OCI-LY7 (cell line): ENCODE results near the gene RPS6KB2. TPM values are rescaled to one million over a fixed set of nuclear protein-coding genes. Genes with fewer than 3 reads are reported as not detected.

Experiments used
- BruUV-seq: library from RNA; stranded (reverse); fragments of 400-500 nt; replicated peaks from 2 replicates; lab custom pipeline; 2021; lab: Mats Ljungman, UMichigan
- CTCF ChIA-PET: fragments of 300-600 bp; sonication (Branson Sonifier 250); formaldehyde crosslinking; loops from one replicate; lab custom pipeline; 2022; ENCODE audit warnings: antibody characterized with exemption; ENCODE audit not compliant: unreplicated experiment; lab: Charles Lee
- POLR2A ChIA-PET: fragments of 300-600 bp; sonication (Branson Sonifier 250); formaldehyde crosslinking; loops from one replicate; lab custom pipeline; 2022; ENCODE audit warnings: antibody characterized with exemption; lab: Charles Lee
- DNase-seq: peaks from one replicate; pipeline ENCODE4 v3.0.0-alpha.2; 2015; ENCODE audit warnings: low spot score
- H2AFZ ChIP-seq: fragments of 200-600 bp; sonication (generic), shearing (Covaris generic); 2 replicates; pipeline ENCODE4 v1.6.1; 2014; ENCODE audit warnings: mild to moderate bottlenecking, antibody characterized with exemption, low read length, moderate library complexity
- H3K27ac ChIP-seq: fragments of 200-600 bp; sonication (generic); 2 replicates; pipeline ENCODE4 v1.5.1; 2014; ENCODE audit warnings: mixed run types, low read depth, mild to moderate bottlenecking, moderate library complexity, low read length, inconsistent platforms; ENCODE audit not compliant: poor library complexity, severe bottlenecking
- H3K36me3 ChIP-seq: fragments of 200-600 bp; sonication (generic); 2 replicates; pipeline ENCODE4 v1.6.1; 2014; ENCODE audit warnings: mild to moderate bottlenecking, antibody characterized with exemption, low read length, moderate library complexity, mixed read lengths; ENCODE audit not compliant: insufficient read depth
- H3K4me1 ChIP-seq: fragments of 200-600 bp; sonication (generic); 2 replicates; pipeline ENCODE4 v1.5.1; 2014; ENCODE audit warnings: mild to moderate bottlenecking, low read length; ENCODE audit not compliant: insufficient read depth, poor library complexity, severe bottlenecking
- H3K4me2 ChIP-seq: fragments of 200-600 bp; sonication (generic); 2 replicates; pipeline ENCODE4 v1.6.1; 2014; ENCODE audit warnings: mild to moderate bottlenecking, low read length
- H3K4me3 ChIP-seq: fragments of 200-600 bp; sonication (generic); 2 replicates; pipeline ENCODE4 v1.5.1; 2014; ENCODE audit warnings: mild to moderate bottlenecking, low read depth, low read length; ENCODE audit not compliant: poor library complexity, severe bottlenecking
- H3K79me2 ChIP-seq: fragments of 200-600 bp; sonication (generic); 2 replicates; pipeline ENCODE4 v1.6.1; 2016; ENCODE audit warnings: low read depth, mild to moderate bottlenecking, low read length, moderate library complexity, mixed read lengths; ENCODE audit not compliant: insufficient read depth
- H3K9me2 ChIP-seq: fragments of 200-600 bp; sonication (generic); 2 replicates; pipeline ENCODE4 v1.6.1; 2016; ENCODE audit warnings: mild to moderate bottlenecking, low read length, mixed read lengths; ENCODE audit not compliant: insufficient read depth
- H3K9me3 ChIP-seq: fragments of 200-600 bp; sonication (generic); 2 replicates; pipeline ENCODE4 v1.6.1; 2014; ENCODE audit warnings: mild to moderate bottlenecking, mixed run types, low read length, mixed read lengths
- H4K20me1 ChIP-seq: fragments of 200-600 bp; sonication (generic); 2 replicates; pipeline ENCODE4 v1.6.1; 2014; ENCODE audit warnings: mild to moderate bottlenecking, antibody characterized with exemption, low read length, moderate library complexity, mixed read lengths; ENCODE audit not compliant: insufficient read depth
- CTCF ChIP-seq: fragments of 200-600 bp; sonication (generic); conservative IDR thresholded peaks from 2 replicates; pipeline ENCODE4 v1.5.1; 2014; ENCODE audit warnings: mild to moderate bottlenecking, antibody characterized with exemption, low read length, moderate library complexity, mixed read lengths
- EZH2phosphoT487 ChIP-seq: fragments of 200-600 bp; sonication (generic); IDR thresholded peaks from 2 replicates; pipeline ENCODE4 v1.6.1; 2018; ENCODE audit warnings: low read depth, borderline replicate concordance, mild to moderate bottlenecking, mixed run types, antibody characterized with exemption, low read length, moderate library complexity, mixed read lengths
- intact Hi-C: fragments of 100-400 bp; cut with micrococcal nuclease; formaldehyde crosslinking; loops from one replicate; pipeline ENCODE4 v1.10.0; 2022; ENCODE audit not compliant: unreplicated experiment
- total RNA-seq, 2 experiments: library from RNA; depleted of rRNA in 1 of 2; stranded (reverse); fragments of >200 nt in 1 of 2; shearing (Covaris generic) in 1 of 2; gene quantifications; 2 replicates each; pipeline ENCODE4 v1.2.3, GENCODE V29; 2014 to 2022

Gene RPS6KB2
- total RNA-seq, 2 experiments from 2014 or later, result 48.3 to 69.4 TPM

DNA sequence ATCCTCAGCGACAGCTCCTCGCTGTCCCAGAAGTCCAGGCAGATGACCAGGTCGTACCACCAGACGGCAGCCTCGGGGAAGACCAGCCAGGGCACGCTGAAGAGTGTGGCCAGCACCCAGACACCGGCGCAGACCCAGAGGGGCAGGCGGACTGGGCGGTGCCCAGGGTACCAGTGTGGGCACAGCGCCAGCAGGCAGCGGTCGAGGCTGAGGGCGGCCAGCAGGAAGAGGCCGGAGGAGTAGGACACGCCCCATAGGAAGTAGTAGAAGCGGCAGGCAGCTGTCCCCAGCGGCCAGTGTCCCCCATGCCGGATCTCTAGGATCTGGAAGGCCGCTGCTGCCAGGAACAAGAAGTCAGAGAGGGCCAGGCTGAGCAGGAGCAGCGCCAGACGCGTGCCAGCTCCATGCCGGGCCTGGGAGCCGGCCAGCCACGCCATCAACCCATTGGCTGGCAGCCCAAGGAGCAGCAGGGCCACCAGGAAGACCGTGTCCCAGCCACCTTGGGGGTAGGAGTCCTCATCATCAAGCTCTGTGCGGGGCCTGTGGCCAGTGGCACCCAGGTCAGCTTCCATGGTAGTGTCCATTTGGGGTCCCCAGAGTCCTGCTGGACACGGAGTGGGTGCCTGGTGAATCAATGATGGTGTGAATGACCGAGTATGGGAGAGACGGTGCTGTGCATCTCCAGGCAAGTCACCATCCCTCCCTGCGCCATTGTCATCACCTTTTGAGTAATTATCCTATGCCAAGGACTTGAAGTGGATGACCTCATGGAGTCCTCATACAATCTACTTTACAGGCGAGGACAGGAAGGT lies 24.1 kb downstream of the RPS6KB2 start, which contains the start of gene GPR152:
Gene GPR152, minus strand, starts transcription at position 589 of the 812 bp plus-strand sequence. Its CDS starts 5 bp downstream, at position 584.
- ChIA-PET POLR2A (interaction anchor here (0.6 kb wide), 1 partner anchor 11 kb away, joined by 4 read pairs; no protein-coding TSS in a partner anchor), CTCF (no interaction called here)
- H2AFZ ChIP-seq, result no peak within 1 kb of the TSS
- H4K20me1 ChIP-seq, result no peaks in the 10 kb centered on the region
- no peaks in the 10 kb centered on the region for H3K79me2 ChIP-seq
- no peaks in the 10 kb centered on the region for H3K9me3 ChIP-seq
- intact Hi-C loops, result no loop called here
- H3K9me2 ChIP-seq, result no peaks in the 10 kb centered on the region
- H3K36me3 ChIP-seq, result no peaks in the 10 kb centered on the region
- TF ChIP-seq EZH2phosphoT487, result no peak
- TF ChIP-seq CTCF, result no peak
- no peak for DNase-seq
- no TSS peak for BruUV-seq
- H3K4me1 ChIP-seq, result peaks cover 39% of the 10 kb centered on the region
- no peak within 1 kb of the TSS for H3K4me2 ChIP-seq
- H3K27ac ChIP-seq, result no peak within 1 kb of the TSS
- no peak within 1 kb of the TSS for H3K4me3 ChIP-seq

DNA sequence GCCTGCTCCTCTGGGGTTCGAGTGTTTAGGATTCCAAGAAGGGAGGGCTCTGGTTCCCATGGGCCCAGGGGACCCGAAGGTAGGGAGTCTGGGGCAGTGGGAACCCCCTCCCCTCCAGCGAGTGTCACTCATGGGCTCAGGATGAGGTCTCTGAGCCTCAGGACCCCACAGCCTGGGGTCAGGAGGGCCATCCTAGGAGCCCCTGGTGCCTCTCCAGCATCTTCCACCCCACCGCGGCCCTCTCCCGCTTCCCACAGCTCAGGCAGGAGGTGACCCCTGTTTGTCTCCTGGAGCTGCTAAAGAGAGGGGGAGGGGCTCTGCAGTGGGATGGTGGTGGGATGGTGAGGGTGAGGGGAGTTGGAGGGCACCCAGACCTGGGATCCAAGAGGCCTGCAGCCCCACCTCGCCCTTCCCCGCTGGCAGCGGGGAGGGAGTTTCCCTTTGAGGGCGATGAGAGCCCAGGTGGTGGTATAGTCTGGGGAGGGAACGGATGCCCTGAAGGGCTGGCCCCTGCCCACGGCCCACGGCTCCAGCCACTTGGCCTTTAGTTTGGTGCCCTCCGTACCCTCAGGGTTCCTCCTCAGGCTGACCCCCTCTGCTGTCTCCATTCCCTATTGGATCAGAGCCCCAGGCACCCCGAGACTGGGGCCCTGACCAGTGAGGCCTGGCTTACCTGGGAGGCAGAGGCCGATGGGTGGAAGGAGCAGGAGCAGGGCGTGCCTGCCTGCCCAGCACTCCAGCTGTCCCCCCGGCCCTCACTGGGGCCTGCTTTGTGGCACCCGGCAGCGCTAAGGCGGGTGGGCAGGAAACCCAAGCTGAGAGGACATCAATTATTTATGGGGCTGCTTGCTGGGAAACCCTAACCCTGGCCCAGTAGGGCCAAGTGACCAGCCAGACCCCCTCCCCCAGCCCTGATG lies 25.8 kb downstream of the RPS6KB2 start:
- no peak overlapping the region for H3K27ac ChIP-seq
- DNase-seq, result no peak
- POLR2A ChIA-PET, result no interaction called here
- CTCF ChIA-PET, result no interaction called here
- BruUV-seq, result no TSS peak
- TF ChIP-seq CTCF (no peak), EZH2phosphoT487 (no peak)
- intact Hi-C loops, result no loop called here
- no peak overlapping the region for H3K4me3 ChIP-seq
- no peak overlapping the region for H3K4me2 ChIP-seq
- H2AFZ ChIP-seq, result no peak overlapping the region
- no peaks in the 10 kb centered on the region for H3K9me3 ChIP-seq
- H3K4me1 ChIP-seq, result peaks cover 42% of the 10 kb centered on the region
- H3K9me2 ChIP-seq, result no peaks in the 10 kb centered on the region
- no peaks in the 10 kb centered on the region for H3K79me2 ChIP-seq
- no peaks in the 10 kb centered on the region for H3K36me3 ChIP-seq
- no peaks in the 10 kb centered on the region for H4K20me1 ChIP-seq
